A549 (cell line): Measurements from ENCODE around the gene PARD3B.

Source experiments
- CTCF ChIP-seq: fragments of >200 bp; sonication (Bioruptor Twin); formaldehyde crosslinking; IDR thresholded peaks from 3 replicates; pipeline ENCODE4 v1.5.1; 2016
- JUNB ChIP-seq: fragments of >200 bp; sonication (Bioruptor Twin); formaldehyde crosslinking; IDR thresholded peaks from 2 replicates; pipeline ENCODE4 v1.6.1; 2016
- NR3C1 ChIP-seq: fragments of >200 bp; sonication (Bioruptor Twin); formaldehyde crosslinking; IDR thresholded peaks from 3 replicates; pipeline ENCODE4 v1.6.1; 2017
- TF ChIP-seq, protein P1 (sequence below): IDR thresholded peaks from 2 replicates; pipeline ENCODE4 v1.6.1; 2012
- TF ChIP-seq, protein P2 (sequence below): fragments of 250-450 bp; sonication (Bioruptor Pico); IDR thresholded peaks from 2 replicates; pipeline ENCODE4 v1.5.0; 2021; ENCODE audit warnings: mild to moderate bottlenecking, moderate library complexity, borderline replicate concordance

- TF ChIP-seq, protein P1, sequence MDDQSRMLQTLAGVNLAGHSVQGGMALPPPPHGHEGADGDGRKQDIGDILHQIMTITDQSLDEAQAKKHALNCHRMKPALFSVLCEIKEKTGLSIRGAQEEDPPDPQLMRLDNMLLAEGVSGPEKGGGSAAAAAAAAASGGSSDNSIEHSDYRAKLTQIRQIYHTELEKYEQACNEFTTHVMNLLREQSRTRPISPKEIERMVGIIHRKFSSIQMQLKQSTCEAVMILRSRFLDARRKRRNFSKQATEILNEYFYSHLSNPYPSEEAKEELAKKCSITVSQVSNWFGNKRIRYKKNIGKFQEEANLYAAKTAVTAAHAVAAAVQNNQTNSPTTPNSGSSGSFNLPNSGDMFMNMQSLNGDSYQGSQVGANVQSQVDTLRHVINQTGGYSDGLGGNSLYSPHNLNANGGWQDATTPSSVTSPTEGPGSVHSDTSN: no peak
- TF ChIP-seq JUNB: no peak
- TF ChIP-seq NR3C1: no peak
- no peak for TF ChIP-seq CTCF
- TF ChIP-seq, protein P2, sequence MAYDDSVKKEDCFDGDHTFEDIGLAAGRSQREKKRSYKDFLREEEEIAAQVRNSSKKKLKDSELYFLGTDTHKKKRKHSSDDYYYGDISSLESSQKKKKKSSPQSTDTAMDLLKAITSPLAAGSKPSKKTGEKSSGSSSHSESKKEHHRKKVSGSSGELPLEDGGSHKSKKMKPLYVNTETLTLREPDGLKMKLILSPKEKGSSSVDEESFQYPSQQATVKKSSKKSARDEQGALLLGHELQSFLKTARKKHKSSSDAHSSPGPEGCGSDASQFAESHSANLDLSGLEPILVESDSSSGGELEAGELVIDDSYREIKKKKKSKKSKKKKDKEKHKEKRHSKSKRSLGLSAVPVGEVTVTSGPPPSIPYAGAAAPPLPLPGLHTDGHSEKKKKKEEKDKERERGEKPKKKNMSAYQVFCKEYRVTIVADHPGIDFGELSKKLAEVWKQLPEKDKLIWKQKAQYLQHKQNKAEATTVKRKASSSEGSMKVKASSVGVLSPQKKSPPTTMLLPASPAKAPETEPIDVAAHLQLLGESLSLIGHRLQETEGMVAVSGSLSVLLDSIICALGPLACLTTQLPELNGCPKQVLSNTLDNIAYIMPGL: no peak
These were observed 907.9 kb downstream of the PARD3B start for GRCh38 chr2:205453202-205453601.
